Fibroblast of skin of right biceps (primary cell): ENCODE data around the gene BRD2.
"Not testable (repeated sequence)": the region's sequence is repeated elsewhere in the genome, so short reads cannot be mapped to it uniquely, and the experiment has no call there.

Experiments
- DNase-seq: peaks from one replicate; pipeline ENCODE4 v3.0.0-alpha.2; 2013

Gene BRD2

DNA sequence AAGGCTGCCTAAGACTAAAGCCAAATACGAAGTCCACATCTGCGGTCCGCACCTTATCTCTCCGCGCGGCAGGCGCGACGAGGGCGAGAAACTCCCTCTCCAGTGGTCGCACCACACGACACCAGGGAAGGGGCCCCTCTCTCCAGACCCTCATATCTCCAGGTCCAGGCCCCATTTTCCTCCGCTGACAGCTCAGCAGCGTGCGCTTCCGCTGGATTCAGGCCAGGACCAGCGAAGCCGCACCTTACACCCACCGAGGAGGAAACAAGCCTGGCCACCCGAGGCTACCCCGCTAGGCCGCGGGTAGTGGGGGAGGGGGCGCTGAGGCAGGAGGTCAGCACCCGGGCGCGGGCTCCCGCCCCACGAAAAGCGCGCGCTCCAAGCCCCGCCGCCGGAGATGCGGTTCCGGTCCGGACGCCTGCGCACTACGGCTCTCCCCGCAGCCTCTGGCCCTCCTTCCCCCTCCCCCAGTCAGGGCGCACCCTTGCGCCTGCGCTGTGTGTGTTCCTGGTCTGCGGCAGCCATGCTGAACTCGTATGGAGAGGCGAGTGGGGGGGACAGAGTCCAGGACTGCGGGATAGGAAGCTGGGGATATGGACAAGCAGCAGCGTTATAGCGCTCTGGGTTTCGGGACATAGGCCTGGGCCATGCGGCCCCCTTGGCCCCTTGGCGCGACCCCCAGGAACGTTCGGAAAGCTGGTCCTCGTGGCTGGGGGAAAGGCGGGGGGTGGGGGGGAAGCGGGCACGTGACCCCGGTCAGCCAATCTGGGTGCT is at the start of gene BRD2:
Gene BRD2 (plus strand): TSS at position 502 of the 774 bp plus-strand sequence. CDS start 4,305 bp downstream, outside the sequence.
- DNase-seq = peak; percentile 97

DNA sequence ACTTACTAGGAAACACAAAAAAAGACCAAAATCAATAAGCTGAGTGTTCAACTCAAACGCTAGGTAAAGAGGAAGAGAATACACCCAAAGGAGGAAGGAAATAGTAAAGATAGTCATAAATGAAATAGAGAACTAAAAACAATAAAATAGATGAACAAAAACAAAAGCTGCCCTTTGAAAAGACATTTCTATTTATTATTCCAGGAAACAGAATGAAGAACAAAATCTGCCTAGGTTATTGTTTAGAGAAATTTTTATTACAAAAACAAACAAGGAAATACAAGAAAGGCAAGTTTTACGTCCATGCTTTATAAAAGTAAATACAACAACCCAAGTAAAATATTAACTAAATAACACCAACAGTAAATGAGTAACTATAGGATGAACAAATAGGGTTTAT is 47.7 kb upstream of the BRD2 start:
- DNase-seq = no peak

DNA sequence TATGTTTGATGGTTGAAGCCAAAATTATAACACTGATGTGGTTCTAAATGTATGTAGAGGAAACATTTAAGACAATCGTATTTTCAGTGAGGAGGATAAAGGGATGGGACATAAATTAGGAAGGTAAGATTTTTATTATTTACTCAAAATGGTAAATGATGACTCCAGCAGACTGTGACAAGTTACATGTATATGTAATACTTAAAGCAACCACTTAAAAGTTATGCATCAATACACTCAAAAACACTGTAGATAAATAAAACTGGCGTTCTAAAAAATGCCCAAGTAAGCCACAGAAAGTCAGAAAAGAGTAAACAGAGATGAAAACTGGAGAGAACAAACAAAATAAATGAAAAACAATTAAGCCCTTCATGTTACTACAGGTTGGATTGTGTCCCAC is 46.3 kb upstream of the BRD2 start:
- no peak for DNase-seq

DNA sequence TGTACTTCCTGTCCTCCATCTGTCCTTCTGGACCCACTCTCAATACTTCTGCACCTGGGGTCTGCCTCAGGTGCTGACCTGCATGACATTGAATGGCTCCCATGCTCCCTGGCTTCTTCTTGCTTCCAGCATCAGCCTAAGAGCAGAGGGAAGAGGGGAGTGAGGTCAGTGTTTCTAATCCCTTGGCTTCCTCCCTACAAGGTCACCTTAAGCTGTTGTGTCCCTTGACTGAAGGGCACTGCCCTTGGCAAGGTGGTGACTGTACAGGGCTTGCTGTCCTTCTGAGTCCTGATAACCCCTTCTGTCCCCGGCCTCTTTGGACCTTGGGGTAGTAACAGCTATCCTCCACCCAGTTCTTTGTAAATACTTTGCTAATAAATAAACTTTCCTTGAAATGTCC is 37.2 kb upstream of the BRD2 start:
- DNase-seq = no peak

DNA sequence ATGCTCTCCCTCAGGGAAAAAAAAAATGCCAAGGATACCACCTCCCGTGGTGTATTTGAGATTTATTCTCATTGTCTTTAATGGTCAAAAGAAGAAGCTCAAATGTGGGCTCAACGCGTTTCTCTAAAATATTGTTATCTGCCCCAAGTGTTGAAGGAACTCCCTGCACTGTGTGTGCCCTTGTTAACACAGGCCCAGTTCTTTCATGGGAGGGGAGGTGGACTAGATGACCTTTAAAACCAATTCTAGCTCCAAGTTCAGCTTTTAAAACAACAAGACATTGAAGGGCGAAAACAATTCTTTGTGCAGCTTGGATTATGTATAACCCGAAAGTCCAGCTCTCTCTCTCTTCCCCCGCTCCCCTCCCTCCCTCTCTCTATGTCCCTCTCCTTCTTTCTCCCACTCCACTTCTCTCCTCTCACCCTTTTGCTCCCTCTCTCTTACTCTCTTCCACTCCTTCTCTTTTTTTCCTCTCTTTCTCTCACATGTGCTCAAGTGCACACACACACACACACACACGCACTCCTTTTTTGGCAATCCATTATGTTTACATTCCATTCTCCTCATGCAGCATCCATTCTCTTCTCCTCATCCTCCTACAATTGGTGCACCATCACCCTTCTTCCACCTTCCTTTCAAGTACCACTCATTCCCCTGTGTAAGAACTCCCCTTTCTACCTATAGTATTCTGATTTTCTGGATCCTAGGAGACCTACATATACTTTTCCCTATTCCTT is 36.1 kb upstream of the BRD2 start:
- peak; percentile 58 for DNase-seq

DNA sequence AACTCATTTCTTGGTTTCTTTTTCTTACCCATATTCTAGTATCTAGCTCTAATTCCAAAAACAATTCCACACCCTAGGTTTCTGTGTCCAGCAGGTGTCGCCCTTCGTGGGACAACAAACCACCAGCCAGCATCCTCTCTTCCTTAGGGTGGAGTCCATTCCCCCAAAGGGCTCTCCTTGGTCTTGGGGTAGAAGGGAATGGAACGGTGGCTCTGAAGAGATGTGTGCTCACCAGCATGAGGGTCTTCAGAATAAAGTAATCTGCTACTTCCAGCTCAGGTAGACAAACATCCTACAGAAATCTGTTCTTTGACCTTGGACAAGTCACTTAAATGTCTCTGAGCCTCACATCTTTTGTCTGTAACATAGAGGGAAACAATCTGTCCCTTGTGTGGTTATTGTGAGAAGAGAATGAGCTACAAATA is 34.7 kb upstream of the BRD2 start:
- peak; percentile 73 for DNase-seq

DNA sequence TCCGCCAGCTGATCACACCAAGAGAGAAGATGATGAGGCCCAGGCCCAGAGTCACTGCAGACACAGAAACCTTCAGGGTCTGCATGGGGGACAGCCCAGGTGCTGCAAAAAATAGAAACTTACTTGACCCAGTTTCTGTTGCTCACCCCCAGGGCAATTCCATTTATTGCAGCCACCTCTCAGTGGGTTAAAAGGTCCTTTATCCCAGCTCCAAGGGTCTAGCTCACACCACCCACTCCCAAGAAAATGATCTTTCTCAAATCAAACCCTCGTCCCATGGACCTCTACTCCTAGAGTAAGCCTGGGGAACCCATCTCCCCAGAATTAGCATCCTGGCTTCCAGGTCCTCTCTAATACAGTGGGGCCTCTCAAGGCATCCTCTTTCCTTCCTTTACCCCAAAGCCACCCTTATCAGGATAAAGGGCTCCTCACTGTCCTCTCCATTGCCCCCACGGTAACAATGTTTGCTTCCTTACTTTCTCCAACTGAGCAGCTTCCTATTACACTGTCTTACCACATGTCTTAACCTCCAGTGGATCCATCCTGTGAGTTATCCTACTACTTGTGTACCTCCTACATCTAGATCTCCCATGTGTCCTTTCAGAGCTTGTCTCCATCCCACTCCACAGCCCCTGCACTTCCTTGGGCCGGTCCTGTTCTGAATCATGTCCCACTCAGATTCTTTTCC is 32.7 kb upstream of the BRD2 start:
- DNase-seq = no peak

DNA sequence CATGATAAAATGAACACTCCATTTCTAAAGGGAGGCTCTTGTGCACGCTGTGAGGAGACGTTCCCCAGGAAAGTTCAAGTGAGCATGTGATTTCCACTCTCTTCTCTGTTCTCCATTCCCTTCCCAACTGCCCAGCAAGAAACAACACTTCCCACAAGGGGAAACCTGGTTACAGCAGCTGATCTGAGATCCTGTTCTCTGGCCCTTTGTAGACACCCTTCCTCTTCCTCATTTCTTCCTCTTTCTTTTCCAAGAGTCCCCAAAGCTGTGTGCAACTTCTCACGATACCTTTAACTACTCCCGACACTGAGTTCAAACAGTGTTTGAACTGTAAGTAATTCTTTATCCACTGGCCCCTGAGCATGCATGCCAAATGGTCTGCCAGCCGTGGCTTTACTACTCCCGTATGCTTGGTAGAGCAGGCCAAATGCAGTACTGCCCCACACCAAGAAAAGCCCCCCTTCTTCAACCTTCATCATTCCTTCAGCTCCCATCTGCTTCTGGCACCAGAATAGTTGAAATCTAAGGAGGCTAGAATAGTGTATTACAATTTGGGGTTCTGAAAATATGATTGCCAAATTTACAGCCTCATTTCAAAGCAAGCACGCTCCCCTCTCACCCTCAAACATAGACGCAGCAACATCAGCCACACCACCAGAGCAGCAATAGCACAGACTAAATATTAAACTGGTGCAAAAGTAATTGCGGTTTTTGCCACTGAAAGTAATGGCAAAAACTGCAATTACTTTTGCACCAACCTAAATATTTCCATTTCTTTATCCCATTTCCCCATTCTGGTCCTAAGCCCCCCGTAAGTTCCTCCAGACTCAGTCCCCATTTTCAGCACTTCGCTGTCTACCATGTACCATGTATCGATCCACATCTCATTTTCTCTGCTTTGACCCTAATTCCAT is 31.9 kb upstream of the BRD2 start:
- no peak for DNase-seq

DNA sequence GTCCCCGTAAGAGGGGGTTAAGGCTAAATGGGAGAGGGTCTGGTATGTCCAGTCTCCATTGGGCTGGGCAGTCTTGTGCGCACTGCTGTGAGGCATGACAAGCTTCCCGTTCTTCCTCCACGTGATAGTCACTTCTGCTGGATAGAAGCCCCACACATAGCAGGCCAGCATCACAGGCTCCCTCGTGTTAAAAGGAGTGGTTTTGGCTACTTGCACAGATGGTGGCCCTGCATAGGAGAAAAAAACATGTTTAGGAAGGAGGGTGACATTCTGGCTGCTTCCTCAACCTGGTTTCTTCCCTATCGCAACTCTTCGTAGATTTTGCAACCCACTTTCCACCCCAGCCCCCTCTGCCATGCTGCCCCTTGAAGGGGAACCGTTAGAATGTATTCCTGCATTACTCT is 31.2 kb upstream of the BRD2 start:
- no peak for DNase-seq

DNA sequence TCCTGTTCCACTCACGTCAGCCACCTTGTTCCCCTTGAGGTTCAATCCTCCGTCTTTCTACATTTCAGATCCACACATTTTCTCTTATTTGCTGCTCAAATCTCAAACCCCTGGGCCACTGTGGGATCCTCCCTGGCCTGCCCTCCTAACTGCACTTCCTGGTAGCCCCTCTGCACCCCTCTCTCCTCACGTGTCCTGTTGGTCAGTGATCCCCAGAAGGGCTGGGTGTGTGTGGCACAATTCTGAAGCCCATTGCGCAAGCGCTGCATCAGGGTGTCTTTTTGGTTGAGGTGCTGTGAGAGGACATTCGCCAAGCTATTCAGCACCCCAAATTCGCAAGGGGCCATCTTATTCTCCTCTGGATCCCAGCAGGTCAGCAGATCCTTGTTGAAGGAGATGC is 29.9 kb upstream of the BRD2 start:
- DNase-seq = no peak

DNA sequence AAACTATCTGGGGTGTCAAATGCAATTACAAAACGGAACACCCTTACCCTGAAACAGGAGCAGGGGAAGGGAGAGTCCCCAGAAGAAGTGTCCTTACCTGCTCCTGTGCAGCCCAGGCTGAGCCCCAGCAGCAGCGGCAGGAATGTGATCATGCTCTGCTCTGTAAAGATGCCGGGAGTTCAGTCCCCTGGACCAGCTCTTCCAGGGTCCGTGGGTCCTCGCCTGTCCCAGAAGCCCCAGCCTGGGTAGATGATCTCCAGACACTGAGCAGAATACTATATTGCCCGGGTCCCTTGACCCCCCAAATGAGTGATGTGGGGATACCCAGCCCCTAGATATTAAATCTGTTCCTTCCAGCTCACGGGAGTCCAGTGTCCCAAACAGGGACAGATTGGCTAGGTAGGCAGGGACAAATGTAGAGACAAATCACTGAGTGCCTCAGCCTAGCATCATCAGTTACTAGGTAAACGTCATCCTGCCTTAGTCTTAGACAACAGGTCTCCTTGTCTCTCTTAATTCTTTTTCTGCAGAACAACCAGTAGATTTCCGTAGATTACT is 27.7 kb upstream of the BRD2 start, which contains the start of gene HLA-DMB:
Gene HLA-DMB (minus strand): TSS at position 373 of the 558 bp plus-strand sequence. CDS start 221 bp downstream, at position 152.
- DNase-seq = peak; percentile 35

DNA sequence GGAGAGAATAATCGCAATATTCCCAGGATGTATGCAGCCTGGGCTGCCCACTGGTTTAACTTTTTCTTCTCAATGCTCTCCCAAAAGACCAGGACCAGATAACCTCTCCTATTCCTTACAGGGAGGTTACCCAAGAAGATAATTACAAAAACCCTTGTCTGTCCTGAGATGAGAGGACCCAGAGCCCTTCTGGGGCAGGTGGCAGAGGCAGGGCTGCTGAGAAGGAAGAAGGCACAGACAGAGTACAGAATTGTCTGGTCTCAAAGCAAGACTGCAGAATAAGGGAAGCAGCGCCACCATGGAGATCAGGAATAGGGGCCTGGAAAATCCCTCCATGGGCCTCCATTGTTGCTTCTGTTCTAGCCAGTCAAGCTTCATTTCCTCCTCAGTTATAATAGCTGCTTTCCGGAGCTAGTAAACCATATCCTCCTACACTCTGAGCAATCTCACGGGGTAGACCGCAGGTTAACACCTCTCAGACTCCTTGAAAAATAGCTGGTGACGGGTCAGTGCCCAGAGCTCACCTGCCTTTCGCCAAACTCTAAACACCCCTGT is 27.1 kb upstream of the BRD2 start:
- DNase-seq = no peak

DNA sequence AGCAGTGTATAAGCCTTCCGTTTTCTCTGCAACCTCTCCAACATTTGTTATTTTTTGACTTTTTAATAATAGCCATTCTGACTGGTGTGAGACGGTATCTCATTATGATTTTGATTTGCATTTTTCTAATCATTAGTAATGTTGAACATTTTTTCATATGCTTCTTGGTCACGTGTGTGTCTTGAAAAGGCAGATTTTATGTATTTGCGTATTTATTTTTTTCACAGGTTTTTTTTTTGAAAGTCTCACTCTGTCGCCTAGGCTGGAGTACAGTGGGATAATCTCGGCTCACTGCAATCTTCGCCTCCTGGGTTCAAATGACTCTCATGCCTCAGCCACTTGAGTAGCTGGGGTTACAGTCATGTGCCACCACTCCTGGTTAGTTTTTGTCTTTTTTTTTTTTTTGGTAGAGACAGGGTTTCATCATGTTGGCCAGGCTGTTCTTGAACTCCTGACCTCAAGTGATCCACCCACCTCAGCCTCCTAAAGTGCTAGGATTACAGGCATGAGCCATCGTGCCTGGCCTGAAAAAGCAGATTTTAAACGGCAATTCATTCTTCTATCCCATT is 25.8 kb upstream of the BRD2 start:
- not testable (repeated sequence) for DNase-seq

DNA sequence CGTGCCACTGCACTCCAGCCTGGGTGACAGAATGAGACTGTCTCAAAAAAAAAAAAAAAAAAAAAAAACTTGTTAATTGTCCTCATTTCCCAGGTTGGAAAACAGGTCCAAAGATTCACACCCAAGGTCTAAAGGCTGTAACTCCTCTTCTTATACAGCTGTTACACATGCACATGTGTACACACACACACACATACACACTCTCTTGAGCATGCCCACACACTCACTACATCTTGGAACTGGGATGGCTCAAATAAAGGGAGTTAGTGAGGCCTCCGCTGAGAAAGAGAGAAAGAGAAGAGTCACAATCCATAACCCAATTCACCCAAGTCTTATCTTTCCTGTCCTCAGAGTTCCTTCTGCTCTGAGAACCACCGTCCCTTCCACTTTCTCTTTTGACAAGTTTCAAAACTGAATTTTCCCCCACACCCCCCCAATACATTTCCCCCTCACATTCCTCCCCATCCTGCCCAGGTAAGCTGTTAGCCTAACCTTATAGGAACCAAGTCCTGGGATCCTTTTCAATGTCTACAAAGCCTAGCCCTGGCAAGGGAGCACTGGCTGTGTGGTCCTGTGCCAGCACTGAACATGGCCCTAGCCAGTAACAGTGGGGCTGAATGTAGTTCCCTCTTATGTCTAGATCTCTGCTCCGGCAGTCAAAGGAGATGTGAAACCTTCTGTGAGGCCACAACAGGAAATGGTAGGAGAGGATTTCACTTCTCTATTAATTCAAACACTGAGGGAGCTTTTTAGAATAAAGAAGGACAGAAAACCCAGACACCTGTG is 24.3 kb upstream of the BRD2 start:
- DNase-seq = no peak

DNA sequence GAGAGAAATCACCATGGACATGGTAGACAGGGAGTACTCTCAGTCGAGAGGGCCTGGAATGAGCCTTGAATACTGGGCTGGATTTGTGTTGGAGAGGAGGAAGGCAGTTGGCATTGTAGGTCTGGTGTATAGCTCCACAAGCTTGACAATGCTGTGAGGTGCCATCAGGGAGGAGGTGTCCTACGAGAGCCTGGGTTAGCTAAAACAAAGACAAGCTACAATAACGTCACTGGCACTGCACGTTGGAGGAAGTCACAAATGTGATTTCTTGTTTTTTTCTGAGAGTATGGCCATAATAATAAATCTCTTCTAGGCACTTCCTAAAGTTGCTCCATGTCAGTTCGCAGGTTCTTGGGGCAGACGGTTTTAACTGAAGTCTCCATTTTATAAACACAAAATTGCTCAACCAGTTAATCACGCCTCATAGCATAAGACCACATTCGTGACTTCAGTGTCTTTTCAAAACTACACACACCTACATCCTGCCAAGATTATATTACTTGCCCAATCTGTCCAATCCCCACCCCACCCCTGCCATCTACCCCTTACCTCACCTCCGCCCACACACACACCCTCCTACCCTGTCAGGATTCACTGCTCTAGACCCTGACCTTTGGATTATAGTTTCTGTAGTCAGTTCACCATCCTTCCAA is 23.2 kb upstream of the BRD2 start:
- DNase-seq = no peak

DNA sequence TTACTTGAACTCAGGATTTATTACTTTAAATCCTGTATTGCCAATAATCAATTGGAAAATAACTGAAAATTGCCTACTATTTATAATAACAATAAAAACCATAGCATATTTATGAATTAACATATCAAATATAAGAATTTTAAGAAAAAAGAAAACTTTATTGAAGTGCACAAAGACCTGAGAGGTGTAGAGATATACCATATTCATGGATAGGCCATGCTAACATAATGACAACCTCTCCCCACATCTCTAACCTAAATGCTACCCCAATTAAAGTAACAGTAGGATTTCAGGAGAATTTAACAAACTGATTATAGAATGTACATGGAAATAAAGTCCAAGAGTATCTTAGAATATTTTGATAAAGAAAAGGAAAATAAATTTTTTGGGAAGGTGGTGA is 22.4 kb upstream of the BRD2 start:
- DNase-seq = no peak

DNA sequence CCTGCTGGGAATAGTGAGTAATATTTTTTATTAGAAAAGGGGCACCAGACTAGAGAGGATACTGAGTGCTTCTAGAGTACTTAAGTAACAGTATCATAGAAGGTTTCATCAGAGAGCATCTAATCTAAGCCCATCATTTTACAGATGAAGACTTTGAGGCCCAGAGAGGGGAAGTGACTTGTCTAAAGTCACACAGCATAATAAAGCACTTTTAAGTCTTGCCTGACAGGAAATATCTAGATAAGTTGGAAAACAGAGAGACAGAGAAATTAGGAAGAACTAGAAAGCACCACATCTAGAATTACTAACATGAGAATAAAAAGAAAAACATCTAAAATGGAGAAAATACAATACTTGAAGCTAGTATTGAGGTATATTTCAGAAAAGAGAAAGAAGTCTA is 21.5 kb upstream of the BRD2 start:
- no peak for DNase-seq

DNA sequence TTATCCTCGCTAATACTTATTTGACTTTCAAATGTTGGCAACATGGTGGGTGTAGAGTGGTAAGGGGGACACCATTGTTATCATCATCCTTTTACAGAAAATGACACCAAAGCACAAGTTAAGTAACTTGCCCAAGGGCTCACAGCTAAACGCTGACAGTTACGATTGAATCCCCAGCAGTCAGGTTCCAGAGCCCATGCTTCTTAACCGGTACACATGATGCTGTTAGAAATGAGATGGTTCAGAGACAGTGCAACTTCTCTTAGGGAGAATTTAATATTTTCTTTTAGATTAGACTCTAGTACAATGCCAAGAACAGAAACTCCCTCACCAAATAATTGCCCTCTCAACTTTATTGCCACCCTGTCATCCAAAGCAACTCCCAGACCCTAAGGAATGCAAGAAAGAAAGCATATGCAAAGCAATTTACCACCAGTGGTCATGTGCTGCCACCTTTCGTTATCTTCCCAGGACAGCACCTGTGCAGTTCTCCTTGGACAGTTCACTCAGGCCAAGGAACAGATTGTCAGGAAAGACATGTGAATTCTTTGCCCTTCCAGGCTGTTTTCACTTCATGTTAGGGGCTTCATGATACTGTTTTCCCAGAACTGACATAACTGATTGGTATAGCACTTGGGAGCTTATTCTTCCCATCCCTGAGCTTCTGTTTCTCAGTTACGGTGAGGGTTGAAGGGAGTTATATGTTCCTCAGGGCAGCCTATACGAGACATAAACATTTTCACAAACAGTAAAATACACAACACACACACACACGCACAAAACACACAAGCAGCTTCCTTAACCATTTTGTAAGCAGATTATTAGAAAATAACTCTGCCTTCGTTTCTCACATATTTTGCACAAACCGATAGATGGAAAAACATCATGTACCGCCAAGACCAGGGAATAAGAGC is 20.6 kb upstream of the BRD2 start:
- peak; percentile 47 for DNase-seq

DNA sequence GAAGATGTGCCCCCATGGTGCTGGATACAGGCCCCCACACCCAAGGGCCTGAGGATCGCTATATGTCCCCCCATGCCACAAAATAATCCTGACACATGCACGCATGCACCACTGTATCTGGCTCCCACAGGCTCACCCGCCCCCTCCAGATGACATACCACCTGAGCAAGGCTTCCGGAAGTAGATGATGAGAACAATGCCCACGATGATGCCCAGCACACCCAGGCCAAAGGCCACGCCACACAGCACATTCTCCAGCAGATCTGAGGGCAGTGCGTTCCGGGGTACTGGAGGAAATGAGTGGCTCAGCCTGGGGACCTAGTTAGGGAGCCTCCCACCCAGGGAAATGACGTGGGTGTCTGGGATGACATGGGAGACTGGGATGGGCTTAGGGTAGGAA is 19.3 kb upstream of the BRD2 start:
- no peak for DNase-seq
